Kidney capillary endothelial cell (primary cell): ENCODE results near the gene DIAPH1.
A peak's percentile ranks its signal among the peaks of the same experiment; 100 is the strongest.

ENCODE experiments used
- DNase-seq: peaks from one replicate; pipeline ENCODE4 v3.0.0-alpha.2; 2018; ENCODE audit warnings: low spot score

Gene DIAPH1

GRCh38 chr5:141483902-141484301 lies 134.9 kb downstream of the DIAPH1 start:
- DNase-seq: no peak

GRCh38 chr5:141479776-141480175 lies 139.0 kb downstream of the DIAPH1 start:
- DNase-seq: no peak

GRCh38 chr5:141478321-141478945 lies 140.4 kb downstream of the DIAPH1 start:
- no peak for DNase-seq

- no peak for DNase-seq
Observed at GRCh38 chr5:141477815-141478214, 141.0 kb downstream of the DIAPH1 start.

GRCh38 chr5:141477044-141477575 lies 141.7 kb downstream of the DIAPH1 start:
- no peak for DNase-seq

GRCh38 chr5:141476132-141476911 lies 142.5 kb downstream of the DIAPH1 start:
- peak; percentile 57 for DNase-seq

GRCh38 chr5:141475625-141476131 lies 143.1 kb downstream of the DIAPH1 start, which contains the start of gene PCDHGC3:
Gene PCDHGC3 (plus strand): TSS chr5:141475966. CDS start chr5:141476117, 151 bp downstream.
- DNase-seq: peak; percentile 90

GRCh38 chr5:141465351-141465750 lies 153.4 kb downstream of the DIAPH1 start:
- DNase-seq: no peak
